ENCODE results near the gene ACAD11.
A peak's percentile ranks its signal among the peaks of the same experiment; 100 is the strongest.

Gene ACAD11

DNA sequence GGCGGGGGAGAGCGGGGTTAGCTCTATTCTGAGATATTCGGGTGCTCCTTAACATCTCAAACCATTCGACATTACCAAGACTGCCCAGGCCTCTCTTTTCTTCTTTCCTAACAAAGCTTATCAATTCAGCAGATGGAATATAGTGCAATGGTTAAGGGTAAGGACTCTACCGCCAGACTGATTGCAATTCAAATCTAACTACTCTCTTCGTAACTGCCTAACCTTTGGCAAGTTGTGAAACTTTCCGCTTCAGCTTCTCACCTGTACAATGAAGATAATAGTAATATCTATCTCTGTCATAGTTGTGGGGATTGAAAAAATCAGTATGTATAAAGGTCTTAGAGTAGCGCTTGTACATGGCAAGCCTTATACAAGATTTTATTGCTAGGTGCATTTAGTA lies 1.5 kb upstream of the ACAD11 start:
- DNase-seq (ENCODE audit: extremely low spot score): no peak
- CTCF ChIA-PET: interaction anchor here (0.9 to 1.7 kb wide), 5 partner anchors 18 to 125 kb away, joined by 3 to 7 read pairs (median 3); no protein-coding TSS in a partner anchor
- TF ChIP-seq, protein P1, sequence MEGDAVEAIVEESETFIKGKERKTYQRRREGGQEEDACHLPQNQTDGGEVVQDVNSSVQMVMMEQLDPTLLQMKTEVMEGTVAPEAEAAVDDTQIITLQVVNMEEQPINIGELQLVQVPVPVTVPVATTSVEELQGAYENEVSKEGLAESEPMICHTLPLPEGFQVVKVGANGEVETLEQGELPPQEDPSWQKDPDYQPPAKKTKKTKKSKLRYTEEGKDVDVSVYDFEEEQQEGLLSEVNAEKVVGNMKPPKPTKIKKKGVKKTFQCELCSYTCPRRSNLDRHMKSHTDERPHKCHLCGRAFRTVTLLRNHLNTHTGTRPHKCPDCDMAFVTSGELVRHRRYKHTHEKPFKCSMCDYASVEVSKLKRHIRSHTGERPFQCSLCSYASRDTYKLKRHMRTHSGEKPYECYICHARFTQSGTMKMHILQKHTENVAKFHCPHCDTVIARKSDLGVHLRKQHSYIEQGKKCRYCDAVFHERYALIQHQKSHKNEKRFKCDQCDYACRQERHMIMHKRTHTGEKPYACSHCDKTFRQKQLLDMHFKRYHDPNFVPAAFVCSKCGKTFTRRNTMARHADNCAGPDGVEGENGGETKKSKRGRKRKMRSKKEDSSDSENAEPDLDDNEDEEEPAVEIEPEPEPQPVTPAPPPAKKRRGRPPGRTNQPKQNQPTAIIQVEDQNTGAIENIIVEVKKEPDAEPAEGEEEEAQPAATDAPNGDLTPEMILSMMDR (IDR thresholded peaks at IDR 0.05; ENCODE audit: control extremely low read depth, extremely low read depth, low read depth, missing control alignments): no peak
- POLR2A ChIA-PET: no interaction called here

DNA sequence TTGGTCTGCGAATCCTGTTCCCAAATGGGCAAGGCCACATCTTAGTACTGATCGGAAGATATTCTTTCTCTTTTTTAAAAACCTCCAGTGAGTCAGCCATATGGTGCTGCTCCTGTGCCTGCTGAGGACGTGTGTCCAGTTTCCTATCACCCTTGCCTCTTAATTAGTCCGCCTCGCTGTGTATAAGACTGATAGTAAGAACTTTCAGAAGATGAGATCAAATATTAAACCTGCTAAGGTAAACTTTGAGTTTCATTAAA lies 1.1 kb upstream of the ACAD11 start:
- no peak for DNase-seq (ENCODE audit: extremely low spot score)
- TF ChIP-seq, protein P1 (IDR thresholded peaks at IDR 0.05; ENCODE audit: control extremely low read depth, extremely low read depth, low read depth, missing control alignments): no peak
- POLR2A ChIA-PET: no interaction called here
- CTCF ChIA-PET: interaction anchor here (0.9 to 1.9 kb wide), 5 partner anchors 18 to 125 kb away, joined by 3 to 7 read pairs (median 4); no protein-coding TSS in a partner anchor

- ChIA-PET POLR2A (no interaction called here), CTCF (interaction anchor here (0.8 to 1.9 kb wide), 10 partner anchors 12 to 210 kb away, joined by 3 to 7 read pairs (median 4); no protein-coding TSS in a partner anchor)
- peak; percentile 83 for DNase-seq (ENCODE audit: extremely low spot score)
- TF ChIP-seq, protein P1 (IDR thresholded peaks at IDR 0.05; ENCODE audit: control extremely low read depth, extremely low read depth, low read depth, missing control alignments): no peak
These were observed 622 bp upstream of the ACAD11 start, which contains the start of gene UBA5 for GRCh38 chr3:132660052-132660810. Gene UBA5 (plus strand): TSS chr3:132660329. CDS start chr3:132660538, 209 bp downstream.

DNA sequence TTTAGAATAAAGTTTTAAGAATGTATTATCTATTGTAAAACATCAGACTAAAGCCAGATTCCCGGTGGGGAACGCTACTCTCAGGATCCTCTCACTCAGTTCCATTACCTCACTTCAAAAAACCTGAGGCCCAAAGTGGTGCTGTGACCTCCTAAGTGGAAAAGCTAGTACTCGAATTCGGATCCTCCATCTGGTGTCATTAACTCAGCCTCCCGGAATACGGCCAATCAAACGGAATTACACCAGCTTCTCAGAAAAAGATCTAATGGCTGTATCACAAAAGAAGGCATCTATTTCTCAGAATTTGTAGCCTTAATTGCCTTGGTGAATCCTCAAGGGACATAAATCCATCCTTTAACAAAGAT lies 627 bp downstream of the ACAD11 start:
- ChIA-PET CTCF (interaction anchor here (0.8 to 2.5 kb wide), 12 partner anchors 9 to 235 kb away, joined by 3 to 24 read pairs (median 4); no protein-coding TSS in a partner anchor), POLR2A (interaction anchor here (0.7 kb wide), 1 partner anchor 15 kb away, joined by 3 read pairs; no protein-coding TSS in a partner anchor)
- TF ChIP-seq, protein P1 (IDR thresholded peaks at IDR 0.05; ENCODE audit: control extremely low read depth, extremely low read depth, low read depth, missing control alignments): no peak
- DNase-seq (ENCODE audit: extremely low spot score): no peak

- ChIA-PET POLR2A (no interaction called here), CTCF (interaction anchor here (0.9 to 2.5 kb wide), 7 partner anchors 12 to 234 kb away, joined by 3 to 24 read pairs (median 5); no protein-coding TSS in a partner anchor)
- TF ChIP-seq, protein P1 (IDR thresholded peaks at IDR 0.05; ENCODE audit: control extremely low read depth, extremely low read depth, low read depth, missing control alignments): no peak
- no peak for DNase-seq (ENCODE audit: extremely low spot score)
These were observed 1.5 kb downstream of the ACAD11 start for GRCh38 chr3:132657869-132658747.

DNA sequence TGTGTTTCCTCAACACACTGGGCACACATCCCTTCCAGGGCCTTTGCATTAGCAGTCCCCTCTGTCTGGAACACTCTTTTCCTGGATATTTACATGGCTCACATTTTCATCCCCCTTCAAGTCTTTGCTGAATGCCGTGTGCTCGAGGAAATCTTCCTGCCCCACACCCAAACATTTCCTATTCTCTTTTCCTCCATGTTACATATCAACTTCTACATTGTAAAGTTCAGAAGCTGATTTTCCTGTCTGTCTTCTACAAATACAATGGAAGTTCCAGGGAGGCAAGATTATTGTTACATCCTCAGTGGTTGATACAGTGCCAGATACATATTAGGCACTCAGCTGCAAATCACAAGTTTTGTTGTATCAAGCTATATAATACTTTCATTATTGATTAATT lies 4.1 kb downstream of the ACAD11 start:
- ChIA-PET CTCF (no interaction called here), POLR2A (no interaction called here)
- TF ChIP-seq, protein P1 (IDR thresholded peaks at IDR 0.05; ENCODE audit: control extremely low read depth, extremely low read depth, low read depth, missing control alignments): no peak
- DNase-seq (ENCODE audit: extremely low spot score): no peak

All from GM10248 (cell line).